ENCODE measurements around the gene ROBO1. TPM values are rescaled to one million over a fixed set of nuclear protein-coding genes. Genes with fewer than 3 reads are reported as not detected.

ROBO1 gene
- total and polyA plus RNA-seq, 4 donors, result 1.0 to 30.3 (median 3.9) TPM

GRCh38 chr3:78788839-78789238 is 979.0 kb downstream of the ROBO1 start:
- H3K36me3 ChIP-seq (ENCODE audit: control insufficient read depth in 4 of 4, insufficient read depth in 3 of 4, low read depth in 1 of 4, low read length in 3 of 4), result no peaks in the 10 kb centered on the region
- 97% methylated on average over 2 of the region's 2 CpGs for WGBS
- TF ChIP-seq FOXA2 (IDR thresholded peaks at IDR 0.05), result no peak
- no peak for TF ChIP-seq HNF4A (conservative IDR thresholded peaks at IDR 0.05)
- TF ChIP-seq SP1 (IDR thresholded peaks at IDR 0.05), result no peak
- TF ChIP-seq ATF3 (IDR thresholded peaks at IDR 0.05), result no peak
- no peak for TF ChIP-seq HNF4G (IDR thresholded peaks at IDR 0.05)
- TF ChIP-seq RXRA (IDR thresholded peaks at IDR 0.05), result no peak
- TF ChIP-seq TAF1 (conservative IDR thresholded peaks at IDR 0.05), result no peak
- no peak for TF ChIP-seq NR2F2 (IDR thresholded peaks at IDR 0.05)
- no peak for TF ChIP-seq MAX (IDR thresholded peaks at IDR 0.05)
- no peak for TF ChIP-seq RAD21 (IDR thresholded peaks at IDR 0.05)
- no peak for TF ChIP-seq ZBTB33 (IDR thresholded peaks at IDR 0.05)
- TF ChIP-seq REST (IDR thresholded peaks at IDR 0.05), result no peak
- TF ChIP-seq GABPA (IDR thresholded peaks at IDR 0.05 in 1 of 2, conservative IDR thresholded peaks at IDR 0.05 in 1 of 2), result no peak
- no peak for TF ChIP-seq EGR1 (IDR thresholded peaks at IDR 0.05; ENCODE audit: low read depth in 2 of 2)
- no peak for TF ChIP-seq CTCF (IDR thresholded peaks at IDR 0.05; ENCODE audit: low read depth, low read length, missing input control)
- no peak for TF ChIP-seq YY1 (IDR thresholded peaks at IDR 0.05)
- no peak for TF ChIP-seq JUND (IDR thresholded peaks at IDR 0.05)
- TF ChIP-seq FOXA1 (IDR thresholded peaks at IDR 0.05), result no peak

More at GRCh38 chr3:78788839-78789238, 979.0 kb downstream of the ROBO1 start:
- H3K9me3 ChIP-seq (ENCODE audit: control insufficient read depth in 4 of 4, low read length in 3 of 4), result no peaks in the 10 kb centered on the region
- H3K4me3 ChIP-seq (ENCODE audit: low read depth in 1 of 3, low read length in 3 of 3), result no peak overlapping the region
- H3K9ac ChIP-seq (ENCODE audit: low read depth in 1 of 2, low read length in 2 of 2), result no peak overlapping the region
- H3K27me3 ChIP-seq (ENCODE audit: control insufficient read depth in 4 of 4, insufficient read depth in 4 of 4, low read length in 3 of 4), result no peaks in the 10 kb centered on the region
- no peaks in the 10 kb centered on the region for H3K4me1 ChIP-seq (ENCODE audit: control insufficient read depth in 4 of 4, insufficient read depth in 4 of 4, low read length in 3 of 4)
- H3K27ac ChIP-seq (ENCODE audit: low read depth in 1 of 2, low read length in 2 of 2), result no peak overlapping the region
- DNase-seq (ENCODE audit: low spot score), result no peak
